BE2C (cell line): ENCODE results near the gene EYA2.
A peak's percentile ranks its signal among the peaks of the same experiment; 100 is the strongest.

Source experiments
- DNase-seq: peaks from one replicate; pipeline ENCODE4 v3.0.0-alpha.2; 2020
- H3K27me3 ChIP-seq: fragments of 250-450 bp; sonication (Bioruptor Pico); 2 replicates; pipeline ENCODE4 v1.5.1; 2020; ENCODE audit warnings: mild to moderate bottlenecking
- H3K36me3 ChIP-seq: fragments of 250-450 bp; sonication (Bioruptor Pico); 2 replicates; pipeline ENCODE4 v1.5.1; 2020; ENCODE audit warnings: mild to moderate bottlenecking
- H3K4me1 ChIP-seq: fragments of 250-450 bp; sonication (Bioruptor Pico); 2 replicates; pipeline ENCODE4 v1.5.1; 2020
- H3K4me3 ChIP-seq: 2 replicates; pipeline ENCODE4 v1.5.1; 2011; ENCODE audit warnings: low read depth, low read length
- H3K9me3 ChIP-seq: fragments of 250-450 bp; sonication (Bioruptor Pico); 2 replicates; pipeline ENCODE4 v1.5.1; 2020
- TF ChIP-seq, protein P1 (sequence below): IDR thresholded peaks from 2 replicates; pipeline ENCODE4 v1.5.1; 2012; ENCODE audit warnings: mild to moderate bottlenecking, low read depth, low read length

Gene EYA2

GRCh38 chr20:47099825-47100441 is 205.3 kb downstream of the EYA2 start:
- H3K4me3 ChIP-seq: no peak overlapping the region
- H3K27me3 ChIP-seq: peaks cover 26% of the 10 kb centered on the region
- no peaks in the 10 kb centered on the region for H3K36me3 ChIP-seq
- DNase-seq: no peak
- TF ChIP-seq, protein P1, sequence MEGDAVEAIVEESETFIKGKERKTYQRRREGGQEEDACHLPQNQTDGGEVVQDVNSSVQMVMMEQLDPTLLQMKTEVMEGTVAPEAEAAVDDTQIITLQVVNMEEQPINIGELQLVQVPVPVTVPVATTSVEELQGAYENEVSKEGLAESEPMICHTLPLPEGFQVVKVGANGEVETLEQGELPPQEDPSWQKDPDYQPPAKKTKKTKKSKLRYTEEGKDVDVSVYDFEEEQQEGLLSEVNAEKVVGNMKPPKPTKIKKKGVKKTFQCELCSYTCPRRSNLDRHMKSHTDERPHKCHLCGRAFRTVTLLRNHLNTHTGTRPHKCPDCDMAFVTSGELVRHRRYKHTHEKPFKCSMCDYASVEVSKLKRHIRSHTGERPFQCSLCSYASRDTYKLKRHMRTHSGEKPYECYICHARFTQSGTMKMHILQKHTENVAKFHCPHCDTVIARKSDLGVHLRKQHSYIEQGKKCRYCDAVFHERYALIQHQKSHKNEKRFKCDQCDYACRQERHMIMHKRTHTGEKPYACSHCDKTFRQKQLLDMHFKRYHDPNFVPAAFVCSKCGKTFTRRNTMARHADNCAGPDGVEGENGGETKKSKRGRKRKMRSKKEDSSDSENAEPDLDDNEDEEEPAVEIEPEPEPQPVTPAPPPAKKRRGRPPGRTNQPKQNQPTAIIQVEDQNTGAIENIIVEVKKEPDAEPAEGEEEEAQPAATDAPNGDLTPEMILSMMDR: no peak
- no peaks in the 10 kb centered on the region for H3K9me3 ChIP-seq
- peaks cover 6% of the 10 kb centered on the region; the same call in 1 of the 2 replicates for H3K4me1 ChIP-seq

DNA sequence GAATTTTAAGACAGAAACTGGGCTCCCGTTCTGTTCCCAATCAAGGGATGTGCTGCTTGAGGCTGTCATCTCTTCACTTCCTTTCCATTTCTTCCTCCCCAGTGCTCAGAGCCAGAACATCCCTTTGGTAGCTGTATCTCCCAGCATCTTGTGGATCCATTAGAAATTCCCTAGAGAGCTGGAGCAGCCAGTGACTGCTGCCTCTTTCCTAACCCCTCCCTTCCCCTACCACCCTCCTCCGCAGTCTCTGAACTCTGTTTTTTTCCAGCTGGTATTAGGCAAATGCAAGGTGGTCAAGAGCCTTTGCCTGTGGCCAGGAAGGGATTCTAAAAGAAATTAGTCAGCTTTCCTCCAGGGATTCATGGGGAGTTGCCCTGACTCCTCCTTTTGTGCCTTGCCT is 208.0 kb downstream of the EYA2 start:
- DNase-seq: peak; percentile 58
- Histone ChIP-seq H3K9me3 (no peaks in the 10 kb centered on the region), H3K36me3 (no peaks in the 10 kb centered on the region), H3K27me3 (peaks cover 14% of the 10 kb centered on the region), H3K4me3 (no peak overlapping the region), H3K4me1 (peaks cover 6% of the 10 kb centered on the region; the same call in 1 of the 2 replicates)
- TF ChIP-seq, protein P1: no peak

GRCh38 chr20:47106786-47107185 is 212.1 kb downstream of the EYA2 start:
- no peak for DNase-seq
- H3K9me3 ChIP-seq: peaks cover 4% of the 10 kb centered on the region; the same call in 1 of the 2 replicates
- TF ChIP-seq, protein P1: no peak
- H3K36me3 ChIP-seq: no peaks in the 10 kb centered on the region
- peaks cover 6% of the 10 kb centered on the region; the same call in 1 of the 2 replicates for H3K4me1 ChIP-seq
- no peak overlapping the region for H3K4me3 ChIP-seq
- no peaks in the 10 kb centered on the region for H3K27me3 ChIP-seq

DNA sequence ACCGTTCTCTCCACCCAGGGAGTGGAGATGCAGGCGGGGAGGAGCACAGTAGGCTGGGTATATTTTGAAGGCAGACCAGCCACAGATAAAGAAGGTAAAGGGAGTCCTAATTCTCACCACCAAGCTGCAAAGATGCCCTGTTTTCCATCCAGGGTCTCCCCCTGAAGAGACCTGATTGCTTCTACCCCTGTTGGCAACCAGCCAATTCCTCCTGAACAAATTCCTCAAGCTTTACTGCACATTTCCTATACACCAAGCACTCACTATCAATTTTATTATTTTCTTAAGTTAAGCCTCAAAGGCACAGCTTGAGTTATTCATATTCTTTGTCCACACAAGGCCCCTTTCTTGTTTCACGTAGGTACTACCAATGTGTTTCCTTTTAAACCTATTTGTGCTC is 214.4 kb downstream of the EYA2 start:
- DNase-seq: no peak
- Histone ChIP-seq H3K36me3 (no peaks in the 10 kb centered on the region), H3K4me1 (no peaks in the 10 kb centered on the region), H3K4me3 (no peak overlapping the region), H3K9me3 (peaks cover 4% of the 10 kb centered on the region; the same call in 1 of the 2 replicates), H3K27me3 (no peaks in the 10 kb centered on the region)
- TF ChIP-seq, protein P1: no peak

DNA sequence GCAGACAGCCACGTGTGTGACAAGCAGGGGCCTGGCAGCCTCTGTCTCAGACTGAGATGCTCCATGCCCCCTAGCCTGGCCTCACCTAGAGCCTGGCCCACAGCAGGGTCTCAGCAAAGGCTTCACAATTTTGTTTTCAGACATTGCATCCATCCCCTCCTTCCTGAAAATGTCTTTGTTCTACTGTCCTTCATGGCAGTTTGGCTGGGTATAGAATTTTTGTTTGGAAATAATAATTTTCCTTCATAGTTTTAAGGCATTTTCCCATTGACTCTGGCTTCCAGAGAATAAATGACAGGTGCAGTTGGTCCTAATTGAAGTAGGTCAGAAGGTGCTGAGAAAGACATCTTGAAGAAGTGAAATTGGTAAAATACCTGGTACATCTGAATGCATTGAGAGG is 216.2 kb downstream of the EYA2 start:
- Histone ChIP-seq H3K9me3 (peaks cover 4% of the 10 kb centered on the region; the same call in 1 of the 2 replicates), H3K4me3 (no peak overlapping the region), H3K36me3 (no peaks in the 10 kb centered on the region), H3K4me1 (no peaks in the 10 kb centered on the region), H3K27me3 (no peaks in the 10 kb centered on the region)
- no peak for DNase-seq
- TF ChIP-seq, protein P1: no peak

DNA sequence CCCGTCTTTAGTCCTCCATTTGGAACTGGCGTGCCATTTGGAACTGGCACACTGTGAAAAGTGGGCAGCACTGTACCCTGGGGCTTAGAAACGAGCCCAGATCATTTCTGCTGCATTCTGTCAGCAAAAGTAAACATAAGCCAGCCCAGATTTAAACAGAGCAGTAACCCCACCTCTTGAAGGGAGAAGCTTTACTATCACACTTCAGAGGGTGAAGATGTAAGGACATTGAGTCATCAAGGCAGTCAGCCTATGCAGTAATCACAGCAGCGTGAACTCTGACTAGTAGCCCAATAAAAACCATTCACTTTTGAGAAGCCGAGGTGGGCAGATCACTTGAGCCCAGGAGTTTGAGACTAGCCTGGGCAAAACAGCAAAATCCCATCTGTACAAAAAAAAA is 216.9 kb downstream of the EYA2 start:
- no peaks in the 10 kb centered on the region for H3K4me1 ChIP-seq
- no peaks in the 10 kb centered on the region for H3K36me3 ChIP-seq
- H3K9me3 ChIP-seq: peaks cover 4% of the 10 kb centered on the region; the same call in 1 of the 2 replicates
- TF ChIP-seq, protein P1: no peak
- DNase-seq: no peak
- H3K4me3 ChIP-seq: no peak overlapping the region
- H3K27me3 ChIP-seq: no peaks in the 10 kb centered on the region
